Activated T-helper 2 cell treated with anti-CD3 and anti-CD28 coated beads, Interferon-gamma antibody, Interleukin-2, Interleukin-4, amounts not matched to agents 10 μg/mL and 5 μg/mL and 100 μg/mL, durations not matched to agents 14 hours and 24 hours and 36 hours (primary cell): ENCODE results near the gene CARTPT. TPM values are rescaled to one million over a fixed set of nuclear protein-coding genes. Genes with fewer than 3 reads are reported as not detected.

Experiments used
- total RNA-seq: library from RNA; stranded (reverse); gene quantifications from 2 replicates; pipeline ENCODE4 v1.2.3, GENCODE V29; 2022

CARTPT gene
- total RNA-seq, 1 donor from 2014 or later = not detected

Other genes starting within 250 kb of the CARTPT start
- 59.7 and 60.0 TPM in 2 replicates for gene MCCC2, start 131.9 kb upstream of the CARTPT start, total RNA-seq